HG03521 (cell line): Measurements from ENCODE around the gene PLA2G3.
"Not testable (repeated sequence)": the region's sequence is repeated elsewhere in the genome, so short reads cannot be mapped to it uniquely, and the experiment has no call there.

Source experiments
- ATAC-seq: cut with Tn5 transposase; IDR thresholded peaks from one replicate; pipeline ENCODE4 v1.9.1; 2021; ENCODE audit warnings: mild to moderate bottlenecking, moderate library complexity; ENCODE audit not compliant: unreplicated experiment

Gene PLA2G3, protein sequence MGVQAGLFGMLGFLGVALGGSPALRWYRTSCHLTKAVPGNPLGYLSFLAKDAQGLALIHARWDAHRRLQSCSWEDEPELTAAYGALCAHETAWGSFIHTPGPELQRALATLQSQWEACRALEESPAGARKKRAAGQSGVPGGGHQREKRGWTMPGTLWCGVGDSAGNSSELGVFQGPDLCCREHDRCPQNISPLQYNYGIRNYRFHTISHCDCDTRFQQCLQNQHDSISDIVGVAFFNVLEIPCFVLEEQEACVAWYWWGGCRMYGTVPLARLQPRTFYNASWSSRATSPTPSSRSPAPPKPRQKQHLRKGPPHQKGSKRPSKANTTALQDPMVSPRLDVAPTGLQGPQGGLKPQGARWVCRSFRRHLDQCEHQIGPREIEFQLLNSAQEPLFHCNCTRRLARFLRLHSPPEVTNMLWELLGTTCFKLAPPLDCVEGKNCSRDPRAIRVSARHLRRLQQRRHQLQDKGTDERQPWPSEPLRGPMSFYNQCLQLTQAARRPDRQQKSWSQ

GRCh38 chr22:31139866-31140716 is at the start of gene PLA2G3:
TSS of gene PLA2G3 (minus strand) at chr22:31140508. CDS start at chr22:31140354, 154 bp downstream.
- no peak for ATAC-seq

DNA sequence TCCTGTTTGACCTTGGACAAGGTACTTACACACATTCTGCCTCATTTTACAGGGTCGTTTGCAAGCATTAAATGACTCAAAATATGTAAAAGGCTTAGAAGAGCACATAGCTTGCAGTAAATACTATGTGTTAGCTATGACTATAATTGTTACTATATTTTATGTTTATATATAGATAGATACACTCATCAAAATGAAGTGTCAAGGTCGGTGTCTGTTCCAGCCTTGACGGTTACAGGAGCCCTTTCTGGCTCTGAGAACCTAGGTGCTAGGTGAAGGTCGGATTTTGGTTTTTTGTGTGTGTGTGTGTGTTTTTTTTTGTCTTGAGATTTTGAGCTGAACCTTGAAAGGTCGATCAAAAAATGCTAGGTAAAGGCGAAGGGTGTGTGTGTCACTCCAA is 47.3 kb upstream of the PLA2G3 start:
- no peak for ATAC-seq

GRCh38 chr22:31185056-31185455 is 44.7 kb upstream of the PLA2G3 start:
- no peak for ATAC-seq

DNA sequence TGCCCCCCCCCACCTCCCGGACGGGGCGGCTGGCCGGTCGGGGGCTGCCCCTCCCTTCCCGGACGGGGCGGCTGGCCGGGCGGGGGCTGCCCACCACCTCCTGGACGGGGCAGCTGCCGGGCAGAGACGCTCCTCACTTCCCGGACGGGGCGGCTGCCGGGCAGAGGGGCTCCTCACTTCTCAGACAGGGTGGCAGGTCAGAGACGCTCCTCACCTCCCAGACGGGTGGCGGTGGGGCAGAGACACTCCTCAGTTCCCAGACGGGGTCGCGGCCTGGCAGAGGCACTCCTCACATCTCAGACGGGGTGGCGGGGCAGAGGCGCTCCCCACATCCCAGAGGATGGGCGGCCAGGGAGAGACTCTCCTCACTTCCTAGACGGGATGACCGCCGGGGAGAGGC is 43.7 kb upstream of the PLA2G3 start:
- ATAC-seq, result no peak

GRCh38 chr22:31179345-31179744 is 39.0 kb upstream of the PLA2G3 start:
- no peak for ATAC-seq

DNA sequence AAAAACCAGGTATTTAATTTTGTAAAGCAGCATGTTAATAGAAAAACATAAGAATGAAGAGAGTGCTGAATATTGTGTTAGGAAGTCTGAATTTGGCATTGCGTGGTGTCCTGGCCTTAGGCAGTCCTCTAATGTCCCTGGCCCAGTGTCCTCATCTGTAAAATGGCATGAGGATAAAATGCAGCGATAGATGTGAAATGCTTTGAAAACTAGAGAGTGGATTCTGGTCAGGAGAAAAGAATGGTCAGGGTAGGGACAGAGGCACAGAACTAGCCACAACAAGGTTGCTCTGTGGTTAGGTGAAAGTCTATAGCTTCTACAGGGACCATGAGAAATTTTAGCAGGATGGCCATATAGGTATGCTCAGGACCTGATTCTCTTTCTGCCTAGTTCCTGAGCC is 38.6 kb upstream of the PLA2G3 start:
- ATAC-seq, result no peak

- no peak for ATAC-seq
Observed at GRCh38 chr22:31177420-31178162, 37.3 kb upstream of the PLA2G3 start.

DNA sequence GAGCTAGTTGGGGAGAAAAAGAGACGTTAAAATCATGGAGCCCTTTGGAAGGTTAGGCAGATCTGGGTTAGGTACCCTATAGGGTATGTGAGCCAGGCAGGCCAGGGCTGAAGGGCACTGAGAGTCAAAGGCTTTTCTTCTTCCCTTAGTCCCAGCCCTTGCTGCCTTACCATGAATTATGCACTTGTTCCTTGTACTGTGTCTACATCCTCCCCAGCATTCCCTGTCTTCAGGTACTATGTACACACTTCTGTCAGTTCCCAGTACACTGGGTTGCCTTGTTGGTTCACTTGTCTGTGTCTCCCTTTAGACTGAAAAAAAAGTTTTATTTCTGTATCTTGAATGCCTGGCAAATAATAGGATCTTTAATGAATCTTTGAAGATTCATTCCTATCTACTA is 36.6 kb upstream of the PLA2G3 start:
- no peak for ATAC-seq

DNA sequence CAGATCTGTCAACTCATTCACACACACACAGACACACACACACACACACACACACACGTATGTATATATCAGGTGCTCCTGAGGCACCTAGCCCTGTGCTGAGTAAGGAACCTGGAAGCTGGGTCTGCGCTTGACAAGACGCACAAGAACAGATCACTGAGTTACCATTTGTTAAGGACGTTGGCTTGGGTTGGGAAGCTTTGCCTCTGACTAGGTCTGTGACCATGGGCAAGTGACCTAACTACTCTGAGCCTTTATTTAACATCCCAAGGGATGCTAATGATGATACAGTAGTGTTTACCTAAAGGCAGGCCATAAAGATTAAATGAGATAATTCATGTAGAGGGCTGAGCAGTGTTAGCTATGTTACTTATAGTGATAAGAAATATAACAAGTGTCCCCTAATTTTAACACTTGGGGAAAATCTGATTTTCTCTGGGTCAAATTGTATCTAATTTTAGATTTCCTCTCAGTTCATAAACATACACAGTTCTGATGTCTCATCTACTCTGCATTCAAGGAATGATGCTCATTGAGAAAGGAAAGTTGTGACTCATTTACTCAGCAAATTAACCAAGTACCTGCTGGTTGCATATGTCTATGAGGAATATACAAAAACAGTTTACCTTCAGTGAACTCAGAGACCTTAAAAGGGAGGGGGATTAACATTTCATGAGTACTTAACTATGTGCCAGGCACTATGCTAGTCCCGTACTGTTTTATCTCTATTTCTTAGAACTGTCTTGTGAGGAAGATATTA is 33.3 kb upstream of the PLA2G3 start:
- no peak for ATAC-seq

DNA sequence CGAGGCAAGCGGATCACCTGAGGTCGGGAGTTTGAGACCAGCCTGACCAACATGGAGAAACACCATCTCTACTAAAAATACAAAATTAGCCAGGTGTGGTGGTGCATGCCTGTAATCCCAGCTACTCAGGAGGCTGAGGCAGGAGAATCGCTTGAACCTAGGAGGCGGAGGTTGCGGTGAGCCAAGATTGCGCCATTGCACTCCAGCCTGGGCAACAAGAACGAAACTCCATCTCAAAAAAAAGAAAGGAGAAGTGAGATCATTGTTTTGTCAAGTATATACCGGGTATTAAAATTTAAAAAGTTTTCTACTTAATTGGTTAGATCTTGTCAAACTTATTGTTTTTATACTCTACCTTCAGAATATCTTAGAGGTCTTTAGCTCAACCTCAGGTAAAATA is 31.4 kb upstream of the PLA2G3 start:
- not testable (repeated sequence) for ATAC-seq

DNA sequence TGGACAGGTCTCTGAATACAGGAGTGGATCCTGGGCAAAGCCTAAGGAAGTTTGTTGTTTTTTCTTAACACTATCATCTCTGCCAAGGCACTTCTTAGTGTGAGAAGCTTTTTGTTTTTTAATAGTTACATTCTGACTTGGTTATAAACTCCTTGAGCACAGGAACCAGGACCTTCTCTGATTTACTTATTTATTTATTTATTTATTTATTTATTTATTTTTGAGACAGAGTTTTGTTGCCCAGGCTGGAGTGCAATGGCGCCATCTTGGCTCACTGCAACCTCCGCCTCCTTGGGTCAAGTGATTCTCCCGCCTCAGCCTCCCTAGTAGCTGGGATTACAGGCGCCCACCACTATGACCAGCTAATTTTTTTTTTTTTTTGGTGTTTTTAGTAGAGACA is 30.7 kb upstream of the PLA2G3 start:
- ATAC-seq, result no peak

DNA sequence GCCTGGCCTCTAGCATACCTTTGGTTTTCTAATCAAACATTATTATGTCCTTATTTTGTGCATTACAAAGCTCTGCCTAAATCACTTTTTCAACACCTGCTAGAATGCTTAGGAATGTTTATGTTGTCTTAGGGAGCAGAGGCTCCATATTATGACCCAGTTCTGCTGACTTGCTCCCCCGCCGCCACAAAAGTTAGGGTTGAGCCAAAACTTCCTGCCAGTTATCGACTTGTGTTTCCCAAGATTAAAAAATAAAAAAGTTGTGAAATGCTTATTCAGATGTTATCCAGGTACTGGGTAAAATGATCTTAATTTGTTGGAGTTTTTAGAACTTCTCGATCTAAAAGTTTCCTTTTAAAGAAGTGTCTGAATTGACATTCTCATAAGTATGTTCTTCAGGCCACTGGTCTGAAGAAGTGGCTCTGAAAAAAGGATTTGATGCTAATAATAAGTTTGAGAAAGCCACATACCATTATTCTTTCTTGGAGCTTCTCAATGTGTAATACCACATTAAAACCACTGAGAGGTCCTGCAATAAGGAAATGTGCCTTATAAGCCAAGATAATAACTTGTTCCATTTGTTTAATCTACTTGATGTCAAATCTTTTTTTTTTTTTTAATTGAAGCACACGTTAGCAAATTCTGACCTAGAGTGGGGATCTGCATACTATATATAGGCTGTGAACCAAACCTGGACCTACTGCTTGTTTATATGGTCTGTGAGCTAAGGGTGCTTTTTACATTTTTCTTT is 21.9 kb upstream of the PLA2G3 start:
- no peak for ATAC-seq

DNA sequence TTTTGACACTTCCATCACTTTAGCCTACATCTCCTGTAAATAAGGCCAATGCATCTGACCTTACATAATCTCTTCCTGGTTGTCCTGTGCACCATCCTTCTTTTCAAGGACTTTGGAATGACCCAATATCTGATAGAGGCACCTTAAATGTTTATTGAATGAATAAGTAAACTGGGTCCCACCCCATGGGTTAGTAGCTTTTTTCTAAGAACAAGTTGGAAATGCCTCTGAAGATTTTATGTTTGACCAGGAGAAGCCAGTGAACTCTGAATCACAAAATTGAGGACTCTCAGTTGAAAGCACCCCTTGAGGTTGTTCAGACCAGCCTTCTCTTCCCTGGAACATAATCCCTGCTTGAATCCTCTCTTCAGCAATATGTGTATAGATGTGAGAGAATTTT is 21.1 kb upstream of the PLA2G3 start:
- no peak for ATAC-seq

GRCh38 chr22:31160328-31160978 is 20.1 kb upstream of the PLA2G3 start:
- peak; percentile 24 for ATAC-seq

GRCh38 chr22:31155422-31155821 is 15.1 kb upstream of the PLA2G3 start:
- no peak for ATAC-seq

DNA sequence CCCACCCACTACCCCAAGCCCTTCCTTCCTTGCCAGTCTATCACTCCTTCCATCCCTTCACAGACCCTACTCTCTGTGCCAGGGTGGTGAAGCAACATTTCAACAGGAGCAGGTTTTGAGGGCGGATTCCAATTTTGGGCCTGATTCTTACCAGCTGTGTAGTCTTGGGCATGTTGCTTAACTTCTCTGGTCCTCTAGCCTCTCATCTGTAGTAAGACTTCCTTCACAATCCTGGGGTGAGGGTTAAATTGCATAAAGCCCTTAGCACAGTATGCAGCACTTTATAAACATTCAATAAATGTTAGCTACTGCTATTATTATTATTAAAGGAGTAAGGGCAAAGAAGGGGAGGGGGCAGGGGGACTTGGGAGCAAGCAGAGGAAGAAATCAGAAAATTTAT is 14.7 kb upstream of the PLA2G3 start:
- ATAC-seq, result no peak

DNA sequence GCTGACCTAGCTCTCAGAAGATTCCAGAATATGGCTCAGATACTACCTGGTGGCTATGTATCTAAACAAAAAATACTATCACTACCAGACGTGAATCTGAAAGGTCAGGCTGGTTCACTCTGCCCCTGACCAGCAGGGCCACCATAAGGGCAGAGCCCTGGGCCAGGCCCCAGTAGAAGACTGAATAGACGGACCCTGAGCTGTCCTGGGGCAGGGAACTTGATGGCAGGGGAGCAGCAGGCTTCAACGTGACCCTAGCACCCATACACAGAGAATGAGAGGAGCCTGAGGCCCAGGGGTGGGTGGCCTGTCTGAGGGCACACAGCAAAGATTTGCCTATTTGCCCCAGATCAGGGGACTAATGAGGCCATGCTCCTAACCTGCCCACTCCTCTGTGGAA is 13.0 kb upstream of the PLA2G3 start:
- ATAC-seq, result no peak

GRCh38 chr22:31151872-31152271 is 11.6 kb upstream of the PLA2G3 start:
- ATAC-seq, result no peak

DNA sequence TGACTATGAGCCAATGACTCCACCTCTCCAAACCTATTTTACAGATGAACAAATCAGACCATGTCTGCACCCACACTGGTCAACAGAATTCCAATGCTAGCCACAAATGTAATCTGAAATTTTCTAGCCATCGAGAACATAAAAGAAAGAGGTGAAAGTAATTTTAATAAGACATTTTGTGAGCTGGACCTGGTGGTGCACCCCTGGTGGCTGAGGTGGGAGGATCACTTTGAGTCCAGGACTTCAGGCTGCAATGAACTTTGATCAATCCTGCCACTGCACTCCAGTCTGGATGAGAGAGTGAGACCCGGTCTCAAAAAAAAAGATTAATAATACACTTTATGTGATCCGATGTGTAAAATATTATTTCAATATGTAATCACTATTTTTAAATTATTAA is 10.3 kb upstream of the PLA2G3 start:
- ATAC-seq, result no peak
